IMR-90 (cell line): ENCODE data around the gene DNAJC7. TPM values are rescaled to one million over a fixed set of nuclear protein-coding genes. Genes with fewer than 3 reads are reported as not detected.

ENCODE experiments used
- ATAC-seq: fragments of 200-7000 bp; cut with Tn5 transposase; 2 replicates; pipeline ENCODE4 v1.9.1; 2020; ENCODE audit warnings: low read depth, mild to moderate bottlenecking, moderate library complexity
- BruUV-seq: library from RNA; stranded (reverse); fragments of 400-500 nt; replicated peaks from 2 replicates; lab custom pipeline; 2021; lab: Mats Ljungman, UMichigan
- CTCF ChIA-PET: fragments of 300-600 bp; formaldehyde crosslinking; extraction: SDS; loops from one replicate; lab custom pipeline; 2021; ENCODE audit warnings: antibody characterized with exemption; lab: Yijun Ruan, JAX
- POLR2A ChIA-PET: fragments of 300-600 bp; sonication (Branson Sonifier 250); formaldehyde crosslinking; loops from one replicate; lab custom pipeline; 2022; ENCODE audit warnings: antibody characterized with exemption; ENCODE audit not compliant: unreplicated experiment; lab: Charles Lee
- DNase-seq: peaks from one replicate; pipeline ENCODE4 v3.0.0; 2013
- H2AFZ ChIP-seq: replicated peaks from 2 replicates; pipeline ENCODE3; 2013; ENCODE audit warnings: low read length, mild to moderate bottlenecking; ENCODE audit not compliant: poor library complexity
- H2AK5ac ChIP-seq: 2 replicates; pipeline ENCODE4 v1.6.1; 2013; ENCODE audit warnings: low read depth, low read length, inconsistent platforms
- H2AK9ac ChIP-seq: replicated peaks from 2 replicates; pipeline ENCODE3; 2013; ENCODE audit warnings: mild to moderate bottlenecking, low read depth, low read length, moderate library complexity; ENCODE audit not compliant: poor library complexity
- H2BK120ac ChIP-seq: 2 replicates; pipeline ENCODE4 v1.6.1; 2013; ENCODE audit warnings: low read depth, low read length, inconsistent platforms
- H2BK15ac ChIP-seq: 3 replicates; pipeline ENCODE4 v1.6.1; 2013; ENCODE audit warnings: low read depth, low read length, inconsistent platforms
- H2BK20ac ChIP-seq: 2 replicates; pipeline ENCODE4 v1.6.1; 2013; ENCODE audit warnings: low read depth, mild to moderate bottlenecking, inconsistent platforms, low read length, moderate library complexity
- H2BK5ac ChIP-seq: 2 replicates; pipeline ENCODE4 v1.6.1; 2013; ENCODE audit warnings: mild to moderate bottlenecking, low read depth, low read length, inconsistent platforms; ENCODE audit not compliant: poor library complexity, severe bottlenecking
- H3K14ac ChIP-seq: replicated peaks from 2 replicates; pipeline ENCODE4 v1.6.1; 2013; ENCODE audit warnings: low read depth, low read length, inconsistent platforms
- H3K18ac ChIP-seq: 2 replicates; pipeline ENCODE4 v1.6.1; 2013; ENCODE audit warnings: low read depth, low read length, control low read depth
- H3K23ac ChIP-seq: 2 replicates; pipeline ENCODE4 v1.6.1; 2013; ENCODE audit warnings: low read depth, low read length, inconsistent platforms
- H3K27ac ChIP-seq: 2 replicates; pipeline ENCODE4 v1.5.1; 2013; ENCODE audit warnings: mild to moderate bottlenecking, control low read depth, low read length; ENCODE audit not compliant: insufficient read depth
- H3K27me3 ChIP-seq: 2 replicates; pipeline ENCODE4 v1.6.1; 2013; ENCODE audit warnings: low read length; ENCODE audit not compliant: control insufficient read depth, insufficient read depth
- H3K36me3 ChIP-seq: 2 replicates; pipeline ENCODE4 v1.6.1; 2013; ENCODE audit warnings: low read length, mixed read lengths; ENCODE audit not compliant: control insufficient read depth, insufficient read depth
- H3K4ac ChIP-seq: 2 replicates; pipeline ENCODE4 v1.6.1; 2013; ENCODE audit warnings: low read depth, low read length, inconsistent platforms
- H3K4me1 ChIP-seq: 2 replicates; pipeline ENCODE4 v1.6.1; 2013; ENCODE audit warnings: low read length, mixed read lengths; ENCODE audit not compliant: control insufficient read depth, insufficient read depth
- H3K4me2 ChIP-seq: 2 replicates; pipeline ENCODE4 v1.6.1; 2013; ENCODE audit warnings: low read depth, mild to moderate bottlenecking, control low read depth, low read length, moderate library complexity
- H3K4me3 ChIP-seq: 2 replicates; pipeline ENCODE4 v1.5.1; 2013; ENCODE audit warnings: low read depth, mild to moderate bottlenecking, control low read depth, low read length, moderate library complexity; ENCODE audit not compliant: insufficient read depth
- H3K56ac ChIP-seq: 2 replicates; pipeline ENCODE4 v1.6.1; 2013; ENCODE audit warnings: low read length, inconsistent platforms; ENCODE audit not compliant: insufficient read depth; ENCODE audit errors: extremely low read depth
- H3K79me1 ChIP-seq, 2 experiments: 2 replicates each; pipeline ENCODE4 v1.6.1; 2013; ENCODE audit warnings: low read length in 2 of 2, inconsistent platforms in 1 of 2, low read depth in 1 of 2
- H3K9ac ChIP-seq: 2 replicates; pipeline ENCODE4 v1.6.1; 2013; ENCODE audit warnings: low read depth, low read length, control low read depth
- H3K9me1 ChIP-seq: 2 replicates; pipeline ENCODE4 v1.6.1; 2013; ENCODE audit warnings: low read length, inconsistent platforms; ENCODE audit not compliant: insufficient read depth
- H3K9me3 ChIP-seq: 2 replicates; pipeline ENCODE4 v1.6.1; 2013; ENCODE audit warnings: low read length; ENCODE audit not compliant: control insufficient read depth, insufficient read depth
- H4K20me1 ChIP-seq: 2 replicates; pipeline ENCODE4 v1.6.1; 2013; ENCODE audit warnings: low read length, inconsistent platforms; ENCODE audit not compliant: insufficient read depth
- H4K5ac ChIP-seq: 2 replicates; pipeline ENCODE4 v1.6.1; 2013; ENCODE audit warnings: mild to moderate bottlenecking, low read depth, low read length, control low read depth
- H4K8ac ChIP-seq, 2 experiments: 2 replicates each; pipeline ENCODE4 v1.6.1; 2013; ENCODE audit warnings: low read depth in 2 of 2, low read length in 2 of 2, control low read depth in 1 of 2, inconsistent platforms in 1 of 2
- H4K91ac ChIP-seq: 2 replicates; pipeline ENCODE4 v1.6.1; 2013; ENCODE audit warnings: low read depth, low read length, inconsistent platforms; ENCODE audit not compliant: insufficient read depth
- MAFK ChIP-seq: IDR thresholded peaks from 2 replicates; pipeline ENCODE4 v1.6.1; 2012; ENCODE audit warnings: low read depth, low read length, improper control_type of control experiment
- MXI1 ChIP-seq: IDR thresholded peaks from 2 replicates; pipeline ENCODE4 v1.6.1; 2012; ENCODE audit warnings: low read depth, mild to moderate bottlenecking, low read length, moderate library complexity, borderline replicate concordance
- NFE2L2 ChIP-seq: fragments of 150-350 bp; IDR thresholded peaks from 2 replicates; pipeline ENCODE4 v1.6.1; 2016; ENCODE audit warnings: low read depth, mild to moderate bottlenecking, low read length
- RAD21 ChIP-seq: IDR thresholded peaks from 2 replicates; pipeline ENCODE4 v1.6.1; 2012; ENCODE audit warnings: low read length, improper control_type of control experiment
- WGBS, 2 experiments: methylation state at CpG; one replicate each; pipeline versions ENCODE4 v1.1.5 to v1.1.7; 2013; ENCODE audit warnings: missing lambda C conversion rate in 2 of 2; ENCODE audit not compliant: insufficient read length in 1 of 2; ENCODE audit errors: extremely low coverage in 2 of 2; 5-methylcytosine and 5-hydroxymethylcytosine counted together
- dilution Hi-C: fragments of 300-500 bp; cut with HindIII; formaldehyde crosslinking; loops from one replicate; pipeline ENCODE4 v1.14.3; 2018; ENCODE audit warnings: low sequenced_read_pairs; ENCODE audit not compliant: unreplicated experiment
- in situ Hi-C: fragments of 300-500 bp; cut with MboI; formaldehyde crosslinking; loops from 3 replicates; pipeline ENCODE4 v1.14.3; 2019; ENCODE audit warnings: low sequenced_read_pairs, inconsistent platforms, mixed read lengths
- intact Hi-C: fragments of 100-400 bp; cut with micrococcal nuclease; formaldehyde crosslinking; loops from 2 replicates; pipeline ENCODE4 v1.10.0; 2022
- polyA plus RNA-seq, 3 experiments: library from polyadenylated mRNA; depleted of rRNA; stranded (reverse); fragments of >200 nt; gene quantifications; 2 replicates each; pipeline ENCODE4 v1.2.3, GENCODE V29; 2012; ENCODE audit warnings: low replicate concordance in 1 of 3
- total RNA-seq: library from RNA; depleted of rRNA; stranded (reverse); fragments of >200 nt; gene quantifications from 2 replicates; pipeline ENCODE4 v1.2.3, GENCODE V29; 2012
- TF ChIP-seq, protein P1 (sequence below): fragments of 150-350 bp; IDR thresholded peaks from 2 replicates; pipeline ENCODE4 v1.6.1; 2016; ENCODE audit warnings: low read depth, mild to moderate bottlenecking, low read length, moderate library complexity, borderline replicate concordance

The DNAJC7 gene
- total and polyA plus RNA-seq, 2 of the 4 experiments (the other 2 are of a cell fraction), result 49.3 to 71.7 TPM

DNA sequence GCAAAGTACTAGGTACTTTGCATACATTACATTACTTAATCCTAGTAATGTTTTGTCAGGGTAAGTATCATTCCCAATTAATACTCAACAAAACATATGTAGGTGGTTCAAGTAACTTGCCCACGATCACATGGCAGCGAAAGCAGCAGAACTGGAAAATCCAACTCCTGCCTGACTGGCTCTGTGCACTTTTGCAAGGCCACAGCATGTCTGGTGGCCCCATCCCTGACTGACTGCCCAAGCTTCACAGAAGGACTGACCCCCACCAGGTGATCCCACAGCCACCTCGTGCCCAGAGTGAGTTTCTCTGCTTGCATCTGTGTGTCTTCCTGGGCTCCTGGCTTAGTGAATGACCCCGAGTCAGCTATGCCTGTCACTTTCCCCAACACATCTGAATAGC, 39.2 kb downstream of the DNAJC7 start:
- dilution Hi-C loops (no loop called here), in situ Hi-C loops (no loop called here), intact Hi-C loops (no loop called here)
- Histone ChIP-seq H3K56ac (no peak overlapping the region), H2AK9ac (no peak overlapping the region), H3K4ac (no peak overlapping the region), H4K20me1 (peaks cover 29% of the 10 kb centered on the region), H2BK120ac (no peak overlapping the region), H3K9me3 (no peaks in the 10 kb centered on the region), H3K79me1 (peaks cover 7 to 41% of the 10 kb centered on the region in 2 experiments; a peak in 3 of 4 replicates), H2AK5ac (no peak overlapping the region), H2AFZ (no peak overlapping the region), H3K14ac (no peak overlapping the region), H3K9me1 (no peaks in the 10 kb centered on the region), H2BK20ac (no peak overlapping the region), H3K18ac (no peak overlapping the region), H3K27me3 (no peaks in the 10 kb centered on the region), H3K36me3 (peaks cover 73% of the 10 kb centered on the region), H4K5ac (no peak overlapping the region), H3K4me3 (no peak overlapping the region), H2BK5ac (no peak overlapping the region), H4K91ac (no peak overlapping the region), H3K4me2 (no peak overlapping the region), H3K9ac (no peak overlapping the region), H3K23ac (no peak overlapping the region), H3K4me1 (no peaks in the 10 kb centered on the region), H3K27ac (no peak overlapping the region), H4K8ac (no peak overlapping the region), H2BK15ac (no peak overlapping the region)
- DNase-seq, result no peak
- ChIA-PET CTCF (no interaction called here), POLR2A (no interaction called here)
- TF ChIP-seq MXI1, result no peak
- no peak for TF ChIP-seq RAD21
- no peak for TF ChIP-seq MAFK
- TF ChIP-seq, protein P1, sequence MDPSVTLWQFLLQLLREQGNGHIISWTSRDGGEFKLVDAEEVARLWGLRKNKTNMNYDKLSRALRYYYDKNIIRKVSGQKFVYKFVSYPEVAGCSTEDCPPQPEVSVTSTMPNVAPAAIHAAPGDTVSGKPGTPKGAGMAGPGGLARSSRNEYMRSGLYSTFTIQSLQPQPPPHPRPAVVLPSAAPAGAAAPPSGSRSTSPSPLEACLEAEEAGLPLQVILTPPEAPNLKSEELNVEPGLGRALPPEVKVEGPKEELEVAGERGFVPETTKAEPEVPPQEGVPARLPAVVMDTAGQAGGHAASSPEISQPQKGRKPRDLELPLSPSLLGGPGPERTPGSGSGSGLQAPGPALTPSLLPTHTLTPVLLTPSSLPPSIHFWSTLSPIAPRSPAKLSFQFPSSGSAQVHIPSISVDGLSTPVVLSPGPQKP, result no peak
- TF ChIP-seq NFE2L2, result no peak
- ATAC-seq, result no peak
- no TSS peak for BruUV-seq
- WGBS, 2 experiments, result 81% methylated on average over 1 of the region's 4 CpGs; no CpG with 5 or more reads in 1 of the 2 experiments
